ENCODE results near the gene SH3BP4.

- TF ChIP-seq REST (IDR thresholded peaks at IDR 0.05) = no peak
- TF ChIP-seq KDM1A (IDR thresholded peaks at IDR 0.05; ENCODE audit: low read depth) = no peak
- no peak for TF ChIP-seq CTCF (IDR thresholded peaks at IDR 0.05)
These were observed 100.9 kb downstream of the SH3BP4 start for GRCh38 chr2:235052514-235053354.

Data from A549 (cell line).